ENCODE results near the gene CCDC180.
"Not testable (repeated sequence)": the region's sequence is repeated elsewhere in the genome, so short reads cannot be mapped to it uniquely, and the experiment has no call there.

CCDC180 gene

GRCh38 chr9:97307500-97308163, at the start of gene CCDC180:
Gene CCDC180 (plus strand): TSS chr9:97307659. CDS start chr9:97308064, 405 bp downstream.
- no peak for DNase-seq (ENCODE audit: low spot score)
- TF ChIP-seq CTCF (IDR thresholded peaks at IDR 0.05; ENCODE audit: extremely low read depth, missing control alignments) = no peak

- DNase-seq (ENCODE audit: low spot score) = not testable (repeated sequence)
These were observed 47.5 kb upstream of the CCDC180 start for GRCh38 chr9:97259834-97260514.

GRCh38 chr9:97271292-97271691, 36.2 kb upstream of the CCDC180 start:
- no peak for TF ChIP-seq CTCF (IDR thresholded peaks at IDR 0.05; ENCODE audit: extremely low read depth, missing control alignments)
- DNase-seq (ENCODE audit: low spot score) = no peak

GRCh38 chr9:97272072-97272471, 35.4 kb upstream of the CCDC180 start:
- no peak for TF ChIP-seq CTCF (IDR thresholded peaks at IDR 0.05; ENCODE audit: extremely low read depth, missing control alignments)
- no peak for DNase-seq (ENCODE audit: low spot score)

GRCh38 chr9:97276310-97276852, 31.1 kb upstream of the CCDC180 start:
- no peak for TF ChIP-seq CTCF (IDR thresholded peaks at IDR 0.05; ENCODE audit: extremely low read depth, missing control alignments)
- no peak for DNase-seq (ENCODE audit: low spot score)

GRCh38 chr9:97277953-97278352, 29.5 kb upstream of the CCDC180 start:
- no peak for TF ChIP-seq CTCF (IDR thresholded peaks at IDR 0.05; ENCODE audit: extremely low read depth, missing control alignments)
- DNase-seq (ENCODE audit: low spot score) = no peak

- no peak for TF ChIP-seq CTCF (IDR thresholded peaks at IDR 0.05; ENCODE audit: extremely low read depth, missing control alignments)
- DNase-seq (ENCODE audit: low spot score) = no peak
These were observed 26.6 kb upstream of the CCDC180 start for GRCh38 chr9:97280755-97281330.
